ENCODE results near the gene HIPK2. TPM values are rescaled to one million over a fixed set of nuclear protein-coding genes. Genes with fewer than 3 reads are reported as not detected.
A peak's percentile ranks its signal among the peaks of the same experiment; 100 is the strongest.

HIPK2 gene
- total RNA-seq, 1 donor from 2014 or later: 5.7 TPM

DNA sequence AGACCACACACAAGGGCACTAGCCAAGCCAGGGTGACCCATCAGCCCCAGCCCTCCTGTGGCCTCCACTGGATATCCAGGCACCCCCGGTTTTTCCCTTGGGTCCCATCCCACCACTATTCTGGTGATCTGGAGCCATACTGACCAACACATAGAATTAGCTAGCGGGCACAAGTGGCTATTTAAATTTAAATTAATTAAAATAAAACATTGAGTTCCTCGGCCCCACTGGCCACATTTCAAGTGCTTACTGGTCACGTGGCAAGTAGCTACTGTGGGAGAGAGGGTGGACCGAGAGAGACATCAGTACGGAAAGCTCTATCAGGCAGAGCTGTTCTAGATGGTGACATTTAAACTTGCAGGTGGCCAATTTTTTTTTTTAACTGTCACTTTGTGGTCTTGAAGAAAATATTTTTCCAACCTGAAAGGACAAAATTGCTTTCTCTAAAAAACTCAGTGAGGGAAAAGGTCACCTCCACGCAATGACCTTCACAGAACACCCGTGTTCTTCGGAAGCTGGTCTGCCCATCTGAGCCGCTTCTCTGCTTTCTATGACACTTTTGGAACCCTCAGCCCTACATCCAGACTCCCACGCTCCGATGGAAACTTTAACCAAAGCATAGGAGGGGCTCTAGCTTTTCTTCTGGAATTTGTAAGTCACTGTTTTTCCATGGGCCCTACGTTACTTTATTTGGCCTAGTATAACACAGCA is 30.0 kb downstream of the HIPK2 start:
- Histone ChIP-seq H3K27me3 (ENCODE audit: control insufficient read depth in 3 of 3, insufficient read depth in 3 of 3, low read length in 3 of 3) (no peaks in the 10 kb centered on the region), H3K4me1 (ENCODE audit: control insufficient read depth in 3 of 3, insufficient read depth in 3 of 3, low read length in 3 of 3) (peaks cover 47 to 83% (median 67%) of the 10 kb centered on the region in 3 donors), H3K9ac (ENCODE audit: low read depth in 1 of 3, low read length in 3 of 3) (no peak overlapping the region), H3K27ac (ENCODE audit: low read depth, low read length) (no peak overlapping the region), H3K36me3 (ENCODE audit: control insufficient read depth in 3 of 3, insufficient read depth in 3 of 3, low read length in 3 of 3) (no peaks in the 10 kb centered on the region), H3K9me3 (ENCODE audit: control insufficient read depth in 3 of 3, low read length in 3 of 3) (no peaks in the 10 kb centered on the region), H3K4me3 (ENCODE audit: low read length in 3 of 3) (no peak overlapping the region)

DNA sequence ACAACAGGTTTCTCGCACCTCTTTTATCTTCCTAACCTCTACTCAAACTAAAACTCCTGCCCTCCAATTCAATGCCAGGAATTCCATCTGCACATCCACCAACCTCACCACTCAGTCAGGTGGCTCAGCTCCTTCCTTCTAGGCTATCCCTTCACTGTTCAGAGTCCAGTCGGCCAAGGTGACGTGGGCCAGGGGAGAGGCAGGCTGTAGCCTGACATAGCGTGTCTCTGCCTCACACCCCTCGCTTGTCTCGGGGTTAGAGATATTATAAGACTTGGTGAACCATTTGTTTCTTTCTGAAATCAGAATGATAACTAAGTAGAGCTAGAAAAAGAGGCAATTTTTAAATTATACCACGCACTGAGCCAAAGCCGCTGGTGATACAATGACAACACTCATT is 31.1 kb downstream of the HIPK2 start:
- Histone ChIP-seq H3K27ac (ENCODE audit: low read depth, low read length) (no peak overlapping the region), H3K4me3 (ENCODE audit: low read length in 3 of 3) (no peak overlapping the region), H3K27me3 (ENCODE audit: control insufficient read depth in 3 of 3, insufficient read depth in 3 of 3, low read length in 3 of 3) (no peaks in the 10 kb centered on the region), H3K9me3 (ENCODE audit: control insufficient read depth in 3 of 3, low read length in 3 of 3) (no peaks in the 10 kb centered on the region), H3K9ac (ENCODE audit: low read depth in 1 of 3, low read length in 3 of 3) (no peak overlapping the region), H3K36me3 (ENCODE audit: control insufficient read depth in 3 of 3, insufficient read depth in 3 of 3, low read length in 3 of 3) (no peaks in the 10 kb centered on the region), H3K4me1 (ENCODE audit: control insufficient read depth in 3 of 3, insufficient read depth in 3 of 3, low read length in 3 of 3) (peaks cover 45 to 78% (median 65%) of the 10 kb centered on the region in 3 donors)

DNA sequence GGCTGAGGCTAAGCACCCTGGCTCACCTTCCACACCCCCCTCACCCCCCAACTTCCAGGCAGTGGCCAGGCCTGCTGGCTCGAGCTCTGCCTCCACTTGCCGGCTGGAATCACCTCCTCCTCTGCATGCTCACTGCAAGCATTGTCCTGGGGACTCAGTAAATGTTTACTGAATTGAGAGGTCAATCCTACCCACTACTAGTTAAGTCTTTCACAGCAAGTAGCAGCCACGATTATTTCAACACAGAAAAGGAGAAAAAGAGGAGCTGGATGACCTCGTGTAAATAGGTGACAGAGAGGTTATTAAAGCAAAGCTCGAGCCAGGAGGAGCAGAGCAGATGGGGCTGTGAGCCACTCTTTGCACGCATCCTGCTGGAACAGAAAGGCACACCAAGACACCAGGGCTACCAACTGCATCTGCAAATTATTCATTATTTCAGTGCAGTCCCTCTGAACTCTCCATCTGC is 32.1 kb downstream of the HIPK2 start:
- Histone ChIP-seq H3K27me3 (ENCODE audit: control insufficient read depth in 3 of 3, insufficient read depth in 3 of 3, low read length in 3 of 3) (no peaks in the 10 kb centered on the region), H3K9ac (ENCODE audit: low read depth in 1 of 3, low read length in 3 of 3) (peak overlapping the region in 1 of 3 donors; percentile 47), H3K9me3 (ENCODE audit: control insufficient read depth in 3 of 3, low read length in 3 of 3) (no peaks in the 10 kb centered on the region), H3K36me3 (ENCODE audit: control insufficient read depth in 3 of 3, insufficient read depth in 3 of 3, low read length in 3 of 3) (no peaks in the 10 kb centered on the region), H3K27ac (ENCODE audit: low read depth, low read length) (peak overlapping the region; percentile 14), H3K4me3 (ENCODE audit: low read length in 3 of 3) (no peak overlapping the region), H3K4me1 (ENCODE audit: control insufficient read depth in 3 of 3, insufficient read depth in 3 of 3, low read length in 3 of 3) (peaks cover 47 to 85% (median 74%) of the 10 kb centered on the region in 3 donors)

DNA sequence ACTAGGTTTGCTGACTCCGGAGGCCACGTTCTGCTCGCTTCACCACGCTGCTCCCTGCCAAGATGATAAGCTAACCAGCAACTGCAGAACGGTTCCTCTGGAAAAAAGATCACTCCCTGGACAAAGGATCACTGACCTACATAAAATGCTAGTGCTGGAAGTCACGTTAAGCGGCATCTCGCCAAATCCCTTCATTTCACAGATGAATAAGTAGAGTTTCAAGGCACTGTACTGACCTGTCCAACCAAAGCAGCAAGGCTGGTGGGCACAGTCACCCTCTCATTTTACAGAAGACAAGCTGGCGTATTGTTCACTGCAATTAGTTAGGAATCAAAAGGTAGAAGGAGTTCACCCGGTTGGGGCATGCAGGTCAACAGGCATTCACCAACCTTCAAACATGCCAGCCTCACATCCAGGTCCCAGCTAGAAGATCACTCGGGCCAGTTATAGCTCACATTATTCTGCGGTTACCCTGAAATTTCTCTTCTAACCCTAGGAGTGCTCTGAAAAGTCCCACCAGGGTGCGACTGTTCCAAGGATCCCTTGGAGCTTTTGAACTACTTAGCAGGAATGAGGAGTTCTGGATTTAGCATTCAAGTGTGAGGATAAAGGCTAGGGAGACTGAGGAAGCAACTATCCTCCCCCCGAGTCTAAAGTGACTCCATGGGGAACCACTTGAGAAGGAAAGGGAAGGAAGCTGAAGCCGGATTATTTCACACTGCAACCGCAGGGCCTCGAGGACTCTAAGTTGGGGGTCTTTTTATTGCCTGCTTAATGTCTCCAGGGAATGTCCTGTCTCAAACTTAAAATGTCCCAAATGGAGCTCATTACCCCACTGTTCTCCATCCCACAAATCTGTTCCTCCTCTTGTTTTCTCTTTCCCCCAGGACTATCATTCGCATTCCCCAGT is 32.8 kb downstream of the HIPK2 start:
- Histone ChIP-seq H3K27me3 (ENCODE audit: control insufficient read depth in 3 of 3, insufficient read depth in 3 of 3, low read length in 3 of 3) (no peaks in the 10 kb centered on the region), H3K9ac (ENCODE audit: low read depth in 1 of 3, low read length in 3 of 3) (no peak overlapping the region), H3K36me3 (ENCODE audit: control insufficient read depth in 3 of 3, insufficient read depth in 3 of 3, low read length in 3 of 3) (no peaks in the 10 kb centered on the region), H3K4me3 (ENCODE audit: low read length in 3 of 3) (no peak overlapping the region), H3K4me1 (ENCODE audit: control insufficient read depth in 3 of 3, insufficient read depth in 3 of 3, low read length in 3 of 3) (peaks cover 53 to 85% (median 79%) of the 10 kb centered on the region in 3 donors), H3K27ac (ENCODE audit: low read depth, low read length) (peak overlapping the region; percentile 14), H3K9me3 (ENCODE audit: control insufficient read depth in 3 of 3, low read length in 3 of 3) (no peaks in the 10 kb centered on the region)

DNA sequence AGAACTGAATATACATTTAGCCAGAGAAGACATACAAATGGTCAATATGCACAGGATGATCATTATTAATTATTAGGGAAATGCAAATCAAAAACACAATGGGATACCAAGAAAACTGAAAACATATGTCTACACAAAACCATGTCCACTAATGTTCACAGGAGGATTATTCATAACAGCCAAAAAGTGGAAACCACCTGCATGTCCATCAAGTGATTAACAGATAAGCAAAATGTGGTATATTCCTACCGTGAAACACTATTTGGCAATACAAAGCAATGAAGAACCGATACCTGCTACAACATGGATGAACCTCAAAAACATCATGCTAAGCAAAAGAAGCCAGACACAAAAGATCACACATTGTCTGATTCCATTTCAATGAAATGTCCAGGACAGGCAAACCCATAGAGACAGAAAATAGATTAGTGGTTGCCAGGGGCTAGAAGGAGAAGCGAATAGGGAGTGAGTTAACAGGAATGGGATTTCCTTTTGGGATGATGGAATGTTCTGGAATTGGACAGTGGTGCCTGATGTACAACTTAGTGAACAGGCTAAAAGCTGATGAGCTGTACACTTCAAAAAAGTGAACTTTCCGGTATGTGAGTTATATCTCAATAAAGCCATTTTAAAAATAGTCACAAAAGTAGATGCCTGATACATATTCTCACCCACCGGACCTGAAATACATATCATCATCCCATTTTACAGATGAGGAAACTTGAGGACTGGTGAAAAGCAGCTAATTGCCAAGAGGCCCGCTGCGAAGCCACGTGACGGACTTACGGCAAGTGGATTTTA is 33.6 kb downstream of the HIPK2 start:
- Histone ChIP-seq H3K4me1 (ENCODE audit: control insufficient read depth in 3 of 3, insufficient read depth in 3 of 3, low read length in 3 of 3) (peaks cover 47 to 85% (median 77%) of the 10 kb centered on the region in 3 donors), H3K4me3 (ENCODE audit: low read length in 3 of 3) (no peak overlapping the region), H3K36me3 (ENCODE audit: control insufficient read depth in 3 of 3, insufficient read depth in 3 of 3, low read length in 3 of 3) (no peaks in the 10 kb centered on the region), H3K9me3 (ENCODE audit: control insufficient read depth in 3 of 3, low read length in 3 of 3) (no peaks in the 10 kb centered on the region), H3K9ac (ENCODE audit: low read depth in 1 of 3, low read length in 3 of 3) (no peak overlapping the region), H3K27ac (ENCODE audit: low read depth, low read length) (peak overlapping the region; percentile 7), H3K27me3 (ENCODE audit: control insufficient read depth in 3 of 3, insufficient read depth in 3 of 3, low read length in 3 of 3) (no peaks in the 10 kb centered on the region)

DNA sequence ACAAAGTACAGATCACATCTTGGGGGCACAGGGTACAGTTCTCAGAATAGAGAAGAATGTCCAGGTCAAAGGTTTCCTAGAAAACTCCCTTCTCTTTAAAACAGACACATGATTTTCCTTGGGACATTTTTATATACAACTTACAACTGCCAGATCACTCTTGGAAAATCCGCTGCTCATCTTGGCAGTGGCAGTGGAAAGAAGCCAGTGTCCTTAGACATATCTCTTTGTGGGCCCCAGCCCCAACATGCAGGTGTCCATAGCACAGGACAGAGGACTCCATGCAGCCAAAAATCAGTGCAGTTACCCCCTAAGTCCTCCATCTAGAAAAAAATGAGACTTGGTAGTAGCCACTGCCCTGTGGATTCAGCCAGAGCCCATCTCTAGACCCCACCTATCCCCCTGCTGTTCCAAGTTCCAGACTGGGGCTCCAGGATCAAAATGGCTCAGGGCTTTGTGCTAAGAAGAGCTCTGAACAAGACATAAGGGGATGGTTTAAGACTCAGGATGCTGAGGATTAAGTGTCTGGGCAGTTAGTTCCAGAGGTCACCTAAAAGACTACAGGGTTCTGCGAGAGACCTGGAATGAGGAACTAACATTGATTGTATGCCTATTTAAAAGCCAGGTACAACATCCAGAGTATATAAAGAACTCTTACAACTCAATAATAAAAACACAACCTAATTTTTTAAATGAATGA is 34.4 kb downstream of the HIPK2 start:
- no peaks in the 10 kb centered on the region for H3K36me3 ChIP-seq (ENCODE audit: control insufficient read depth in 3 of 3, insufficient read depth in 3 of 3, low read length in 3 of 3)
- H3K4me1 ChIP-seq (ENCODE audit: control insufficient read depth in 3 of 3, insufficient read depth in 3 of 3, low read length in 3 of 3): peaks cover 47 to 85% (median 77%) of the 10 kb centered on the region in 3 donors
- H3K4me3 ChIP-seq (ENCODE audit: low read length in 3 of 3): no peak overlapping the region
- H3K27ac ChIP-seq (ENCODE audit: low read depth, low read length): peak overlapping the region; percentile 7
- H3K9me3 ChIP-seq (ENCODE audit: control insufficient read depth in 3 of 3, low read length in 3 of 3): no peaks in the 10 kb centered on the region
- H3K9ac ChIP-seq (ENCODE audit: low read depth in 1 of 3, low read length in 3 of 3): no peak overlapping the region
- H3K27me3 ChIP-seq (ENCODE audit: control insufficient read depth in 3 of 3, insufficient read depth in 3 of 3, low read length in 3 of 3): no peaks in the 10 kb centered on the region

DNA sequence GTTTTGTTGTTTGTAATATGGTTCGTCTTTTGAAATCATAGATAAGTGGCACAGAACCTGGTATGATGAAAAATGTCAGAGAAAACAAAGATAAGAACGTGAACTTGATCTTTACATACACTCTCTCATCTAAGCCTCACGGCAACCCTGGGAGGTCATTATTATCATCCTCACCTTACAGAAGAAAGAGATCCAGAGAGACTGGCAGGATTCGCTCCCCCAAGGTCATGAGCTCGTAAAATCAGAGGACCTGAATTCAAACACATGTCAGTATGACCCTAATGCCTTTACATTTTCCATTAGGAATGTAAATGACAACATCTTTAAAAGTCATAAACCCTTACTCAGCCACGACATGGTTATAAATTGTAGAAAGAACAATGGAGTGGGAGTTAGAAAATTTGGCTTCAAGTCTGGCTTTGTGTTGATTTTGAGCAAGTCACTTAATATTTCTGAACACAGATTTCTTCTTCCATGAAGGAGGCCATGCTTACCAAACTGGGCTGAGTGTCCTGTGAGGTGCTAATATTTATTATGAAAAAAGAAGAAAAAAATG is 35.9 kb downstream of the HIPK2 start:
- no peak overlapping the region for H3K27ac ChIP-seq (ENCODE audit: low read depth, low read length)
- no peak overlapping the region for H3K9ac ChIP-seq (ENCODE audit: low read depth in 1 of 3, low read length in 3 of 3)
- no peaks in the 10 kb centered on the region for H3K9me3 ChIP-seq (ENCODE audit: control insufficient read depth in 3 of 3, low read length in 3 of 3)
- H3K36me3 ChIP-seq (ENCODE audit: control insufficient read depth in 3 of 3, insufficient read depth in 3 of 3, low read length in 3 of 3): no peaks in the 10 kb centered on the region
- no peak overlapping the region for H3K4me3 ChIP-seq (ENCODE audit: low read length in 3 of 3)
- peaks cover 56 to 89% (median 82%) of the 10 kb centered on the region in 3 donors for H3K4me1 ChIP-seq (ENCODE audit: control insufficient read depth in 3 of 3, insufficient read depth in 3 of 3, low read length in 3 of 3)
- no peaks in the 10 kb centered on the region for H3K27me3 ChIP-seq (ENCODE audit: control insufficient read depth in 3 of 3, insufficient read depth in 3 of 3, low read length in 3 of 3)

DNA sequence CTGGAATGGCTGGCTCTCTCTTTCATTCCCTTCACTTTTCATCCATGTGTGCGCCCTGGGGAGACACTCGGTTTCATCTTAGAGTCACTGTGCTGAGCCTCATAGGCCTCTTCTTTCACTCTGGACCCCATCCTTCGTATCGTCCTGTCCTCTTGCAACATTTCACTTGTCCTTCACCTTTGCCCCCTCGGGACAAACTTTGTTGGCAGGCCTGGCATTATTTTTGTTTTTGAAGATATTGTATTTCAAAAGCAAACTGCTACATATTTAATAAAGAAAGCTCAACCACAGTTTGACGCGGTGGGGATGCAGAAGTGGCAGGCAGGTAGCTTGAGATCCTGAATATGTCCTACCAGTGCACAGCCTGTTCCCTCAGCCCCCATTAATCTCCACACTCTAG is 36.6 kb downstream of the HIPK2 start:
- no peak overlapping the region for H3K9ac ChIP-seq (ENCODE audit: low read depth in 1 of 3, low read length in 3 of 3)
- peaks cover 58 to 90% (median 83%) of the 10 kb centered on the region in 3 donors for H3K4me1 ChIP-seq (ENCODE audit: control insufficient read depth in 3 of 3, insufficient read depth in 3 of 3, low read length in 3 of 3)
- H3K4me3 ChIP-seq (ENCODE audit: low read length in 3 of 3): no peak overlapping the region
- H3K36me3 ChIP-seq (ENCODE audit: control insufficient read depth in 3 of 3, insufficient read depth in 3 of 3, low read length in 3 of 3): no peaks in the 10 kb centered on the region
- H3K9me3 ChIP-seq (ENCODE audit: control insufficient read depth in 3 of 3, low read length in 3 of 3): no peaks in the 10 kb centered on the region
- peak overlapping the region; percentile 84 for H3K27ac ChIP-seq (ENCODE audit: low read depth, low read length)
- no peaks in the 10 kb centered on the region for H3K27me3 ChIP-seq (ENCODE audit: control insufficient read depth in 3 of 3, insufficient read depth in 3 of 3, low read length in 3 of 3)

Data from skeletal muscle tissue (tissue), 4 donors.